Measurements from ENCODE around the gene MPEG1. TPM values are rescaled to one million over a fixed set of nuclear protein-coding genes. Genes with fewer than 3 reads are reported as not detected.

MPEG1 gene, protein sequence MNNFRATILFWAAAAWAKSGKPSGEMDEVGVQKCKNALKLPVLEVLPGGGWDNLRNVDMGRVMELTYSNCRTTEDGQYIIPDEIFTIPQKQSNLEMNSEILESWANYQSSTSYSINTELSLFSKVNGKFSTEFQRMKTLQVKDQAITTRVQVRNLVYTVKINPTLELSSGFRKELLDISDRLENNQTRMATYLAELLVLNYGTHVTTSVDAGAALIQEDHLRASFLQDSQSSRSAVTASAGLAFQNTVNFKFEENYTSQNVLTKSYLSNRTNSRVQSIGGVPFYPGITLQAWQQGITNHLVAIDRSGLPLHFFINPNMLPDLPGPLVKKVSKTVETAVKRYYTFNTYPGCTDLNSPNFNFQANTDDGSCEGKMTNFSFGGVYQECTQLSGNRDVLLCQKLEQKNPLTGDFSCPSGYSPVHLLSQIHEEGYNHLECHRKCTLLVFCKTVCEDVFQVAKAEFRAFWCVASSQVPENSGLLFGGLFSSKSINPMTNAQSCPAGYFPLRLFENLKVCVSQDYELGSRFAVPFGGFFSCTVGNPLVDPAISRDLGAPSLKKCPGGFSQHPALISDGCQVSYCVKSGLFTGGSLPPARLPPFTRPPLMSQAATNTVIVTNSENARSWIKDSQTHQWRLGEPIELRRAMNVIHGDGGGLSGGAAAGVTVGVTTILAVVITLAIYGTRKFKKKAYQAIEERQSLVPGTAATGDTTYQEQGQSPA
- not detected in 2 replicates for total RNA-seq

DNA sequence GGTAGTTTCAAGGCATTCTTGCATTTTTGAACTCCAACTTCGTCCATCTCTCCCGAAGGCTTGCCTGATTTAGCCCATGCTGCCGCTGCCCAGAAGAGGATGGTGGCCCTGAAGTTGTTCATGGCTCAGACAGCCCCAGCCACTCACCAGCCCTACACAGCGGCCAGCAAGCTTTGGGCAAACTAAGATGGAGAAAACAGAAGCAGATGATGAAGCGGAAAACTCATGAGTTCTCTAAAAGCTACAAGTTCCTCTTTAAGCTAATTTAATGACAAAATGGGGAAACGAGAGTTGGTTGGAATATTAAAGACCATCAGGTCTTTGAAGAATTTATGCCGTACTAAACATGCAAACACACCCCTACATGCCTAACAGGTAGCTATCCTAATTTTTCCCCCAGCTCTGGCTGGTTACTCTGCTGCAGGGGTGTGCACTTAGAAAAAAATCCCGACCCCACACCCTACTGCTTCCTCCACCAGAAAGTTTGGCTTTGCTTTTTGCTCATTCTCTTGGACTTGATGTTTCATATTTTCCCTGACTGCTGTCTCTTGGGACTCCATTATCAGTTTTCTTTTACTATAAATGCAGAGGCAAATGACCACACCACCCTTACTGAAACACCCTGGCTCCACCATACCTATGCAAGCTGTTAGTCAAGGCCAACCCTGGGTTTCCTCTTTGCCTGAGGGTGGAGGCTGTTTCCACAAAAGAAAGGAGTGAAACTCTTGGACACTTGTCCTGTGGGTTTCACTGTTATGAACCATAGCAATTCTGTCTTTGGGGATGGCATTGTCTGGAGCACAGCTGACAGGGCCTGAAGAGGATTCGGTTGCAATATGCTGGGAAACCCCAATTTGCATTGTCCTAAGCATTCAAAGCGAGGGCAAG, at the start of gene MPEG1:
MPEG1 (minus strand) TSS at position 184 of the 888 bp plus-strand sequence; CDS start at position 122, 62 bp downstream.
- Histone ChIP-seq H3K36me3 (ENCODE audit: control insufficient read depth, insufficient read depth, low read length) (no peaks in the 10 kb centered on the region), H3K4me3 (ENCODE audit: low read depth, low read length) (no peak within 1 kb of the TSS), H3K27me3 (ENCODE audit: control insufficient read depth, insufficient read depth, low read length) (peaks cover 2% of the 10 kb centered on the region)
- DNase-seq (ENCODE audit: low read depth) (no peak), FAIRE-seq (no peak)
- TF ChIP-seq, protein P1, sequence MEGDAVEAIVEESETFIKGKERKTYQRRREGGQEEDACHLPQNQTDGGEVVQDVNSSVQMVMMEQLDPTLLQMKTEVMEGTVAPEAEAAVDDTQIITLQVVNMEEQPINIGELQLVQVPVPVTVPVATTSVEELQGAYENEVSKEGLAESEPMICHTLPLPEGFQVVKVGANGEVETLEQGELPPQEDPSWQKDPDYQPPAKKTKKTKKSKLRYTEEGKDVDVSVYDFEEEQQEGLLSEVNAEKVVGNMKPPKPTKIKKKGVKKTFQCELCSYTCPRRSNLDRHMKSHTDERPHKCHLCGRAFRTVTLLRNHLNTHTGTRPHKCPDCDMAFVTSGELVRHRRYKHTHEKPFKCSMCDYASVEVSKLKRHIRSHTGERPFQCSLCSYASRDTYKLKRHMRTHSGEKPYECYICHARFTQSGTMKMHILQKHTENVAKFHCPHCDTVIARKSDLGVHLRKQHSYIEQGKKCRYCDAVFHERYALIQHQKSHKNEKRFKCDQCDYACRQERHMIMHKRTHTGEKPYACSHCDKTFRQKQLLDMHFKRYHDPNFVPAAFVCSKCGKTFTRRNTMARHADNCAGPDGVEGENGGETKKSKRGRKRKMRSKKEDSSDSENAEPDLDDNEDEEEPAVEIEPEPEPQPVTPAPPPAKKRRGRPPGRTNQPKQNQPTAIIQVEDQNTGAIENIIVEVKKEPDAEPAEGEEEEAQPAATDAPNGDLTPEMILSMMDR (IDR thresholded peaks at IDR 0.05; ENCODE audit: insufficient read depth, low read length, severe bottlenecking) = no peak

DNA sequence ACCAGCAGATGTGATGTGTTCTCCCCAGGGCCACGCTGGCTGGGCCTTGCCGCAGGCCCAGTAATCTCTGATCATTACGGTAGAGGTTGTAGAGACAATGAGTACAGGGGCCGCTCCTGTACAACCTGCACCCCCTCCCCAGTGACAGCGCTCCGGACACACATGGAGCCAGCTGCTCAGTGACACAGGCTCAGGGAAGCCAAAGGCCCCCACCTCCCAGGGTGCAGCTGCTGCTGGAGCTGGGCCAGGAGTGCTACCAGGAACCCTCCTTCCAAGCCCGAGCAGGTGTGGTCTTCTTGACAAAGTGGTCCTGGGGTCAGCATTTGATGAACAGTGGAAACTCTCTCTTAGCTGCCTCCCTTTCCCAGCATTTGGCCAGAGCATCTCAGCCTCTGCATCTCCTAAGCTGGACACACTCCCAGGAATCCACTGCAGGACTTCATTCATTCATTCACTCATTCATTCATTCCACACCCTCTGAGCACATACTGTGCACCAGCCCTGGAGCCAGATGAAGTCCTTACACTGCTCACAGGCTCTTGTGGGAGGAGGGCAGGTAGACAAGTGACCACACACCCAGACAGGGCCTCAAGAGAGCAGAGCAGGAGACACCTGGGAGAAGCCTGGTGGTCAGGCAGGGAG, 49.6 kb upstream of the MPEG1 start:
- TF ChIP-seq, protein P1 (IDR thresholded peaks at IDR 0.05; ENCODE audit: insufficient read depth, low read length, severe bottlenecking) = no peak
- Histone ChIP-seq H3K4me3 (ENCODE audit: low read depth, low read length) (no peak overlapping the region), H3K36me3 (ENCODE audit: control insufficient read depth, insufficient read depth, low read length) (no peaks in the 10 kb centered on the region), H3K27me3 (ENCODE audit: control insufficient read depth, insufficient read depth, low read length) (no peaks in the 10 kb centered on the region)
- DNase-seq (ENCODE audit: low read depth) (no peak), FAIRE-seq (no peak)

DNA sequence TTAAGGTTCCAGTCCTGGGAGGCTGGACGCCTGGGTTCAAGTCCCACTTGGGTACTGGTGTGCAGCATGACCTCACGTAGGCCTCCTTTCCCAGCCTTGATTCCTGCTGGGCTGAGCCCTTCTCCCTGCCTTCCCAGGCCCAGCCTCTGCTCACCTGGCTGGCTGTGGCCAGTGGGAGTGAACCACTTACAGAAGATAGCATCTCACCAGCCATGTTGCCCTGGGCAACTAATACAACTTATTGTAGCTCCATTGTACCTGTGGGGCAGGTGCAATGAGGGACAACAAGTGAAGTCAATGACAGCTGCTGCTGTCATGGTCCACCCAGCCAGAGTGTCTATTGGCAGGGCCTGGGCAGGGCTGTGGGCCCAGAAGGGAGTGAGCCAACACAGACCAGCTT, 48.4 kb upstream of the MPEG1 start:
- H3K27me3 ChIP-seq (ENCODE audit: control insufficient read depth, insufficient read depth, low read length) = no peaks in the 10 kb centered on the region
- DNase-seq (ENCODE audit: low read depth) (no peak), FAIRE-seq (no peak)
- H3K4me3 ChIP-seq (ENCODE audit: low read depth, low read length) = no peak overlapping the region
- TF ChIP-seq, protein P1 (IDR thresholded peaks at IDR 0.05; ENCODE audit: insufficient read depth, low read length, severe bottlenecking) = no peak
- H3K36me3 ChIP-seq (ENCODE audit: control insufficient read depth, insufficient read depth, low read length) = no peaks in the 10 kb centered on the region

DNA sequence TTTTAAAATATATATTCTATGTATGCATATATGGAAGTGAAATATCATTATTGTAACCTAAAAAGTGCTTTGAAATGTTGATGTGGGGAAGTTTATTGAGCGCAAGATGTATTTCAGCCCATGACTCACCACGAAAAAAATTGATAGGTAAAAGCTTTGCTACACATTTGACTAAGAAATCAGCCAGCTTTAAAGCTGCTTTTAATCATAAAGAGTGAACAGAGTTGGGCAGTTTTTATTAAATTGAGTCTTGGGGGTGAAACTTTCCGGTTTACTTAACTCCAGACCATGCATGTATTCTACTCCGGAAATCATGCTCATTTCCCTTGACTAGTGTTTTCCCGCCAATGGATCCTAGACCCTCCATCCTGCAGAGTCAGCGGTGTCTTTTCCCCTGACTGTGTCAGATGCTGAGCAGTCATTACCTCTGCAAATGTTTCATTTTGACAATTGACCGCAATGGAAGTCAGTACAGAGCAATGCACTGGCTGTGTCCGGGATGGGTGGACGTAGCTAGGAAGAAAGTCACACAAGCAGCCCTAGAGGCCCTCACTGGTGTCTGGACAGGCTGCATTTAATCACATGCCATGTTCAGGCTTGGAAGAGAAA, 47.2 kb upstream of the MPEG1 start:
- TF ChIP-seq, protein P1 (IDR thresholded peaks at IDR 0.05; ENCODE audit: insufficient read depth, low read length, severe bottlenecking) = no peak
- no peak for FAIRE-seq
- H3K4me3 ChIP-seq (ENCODE audit: low read depth, low read length) = no peak overlapping the region

DNA sequence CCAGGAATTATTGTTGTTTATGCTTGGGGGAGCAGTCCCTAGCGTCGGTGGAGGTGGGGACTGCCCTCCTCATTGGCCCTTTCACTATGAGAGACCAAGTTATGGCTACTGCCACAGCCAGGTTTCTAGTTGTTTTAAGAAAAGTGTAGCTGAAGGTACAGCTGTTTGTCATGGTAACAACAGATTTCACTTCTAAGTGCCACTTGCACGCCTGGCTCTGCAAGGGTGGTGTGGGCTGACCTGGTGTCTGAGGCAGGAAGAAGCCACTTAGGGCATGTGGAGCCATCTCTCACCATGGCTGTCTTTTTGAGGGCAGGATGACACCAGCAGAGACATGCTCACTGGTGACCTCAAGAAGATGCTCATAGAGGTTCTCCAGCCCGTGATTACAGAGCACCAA, 46.3 kb upstream of the MPEG1 start:
- no peaks in the 10 kb centered on the region for H3K27me3 ChIP-seq (ENCODE audit: control insufficient read depth, insufficient read depth, low read length)
- no peaks in the 10 kb centered on the region for H3K36me3 ChIP-seq (ENCODE audit: control insufficient read depth, insufficient read depth, low read length)
- DNase-seq (ENCODE audit: low read depth) (no peak), FAIRE-seq (no peak)
- no peak overlapping the region for H3K4me3 ChIP-seq (ENCODE audit: low read depth, low read length)
- TF ChIP-seq, protein P1 (IDR thresholded peaks at IDR 0.05; ENCODE audit: insufficient read depth, low read length, severe bottlenecking) = no peak

More for the DNA sequence above, 47.2 kb upstream of the MPEG1 start:
- Histone ChIP-seq H3K36me3 (ENCODE audit: control insufficient read depth, insufficient read depth, low read length) (no peaks in the 10 kb centered on the region), H3K27me3 (ENCODE audit: control insufficient read depth, insufficient read depth, low read length) (no peaks in the 10 kb centered on the region)
- no peak for DNase-seq (ENCODE audit: low read depth)

All from bronchial epithelial cell (primary cell).